HEK293 (cell line): Measurements from ENCODE around the gene CAT.

Source experiments
- CTCF ChIA-PET: fragments of 350-600 bp; formaldehyde crosslinking; extraction: SDS; loops from one replicate; lab custom pipeline; 2021; ENCODE audit warnings: antibody characterized with exemption; lab: Yijun Ruan, JAX
- POLR2A ChIA-PET: fragments of 300-600 bp; formaldehyde crosslinking; extraction: SDS; loops from one replicate; lab custom pipeline; 2020; ENCODE audit warnings: antibody characterized with exemption, inconsistent platforms; lab: Yijun Ruan, JAX
- H3K27ac ChIP-seq: fragments of 200-500 bp; sonication (Bioruptor generic); 2 replicates; pipeline ENCODE4 v1.5.1; 2014; ENCODE audit warnings: low read depth, low read length, control low read depth, inconsistent platforms; ENCODE audit errors: extremely low read depth
- H3K36me3 ChIP-seq, 2 experiments: fragments of 200-500 bp in 1 of 2; sonication (Bioruptor generic) in 1 of 2; 1 replicate in 1 of 2; 2 replicates in 1 of 2; pipeline ENCODE4 v1.5.1; 2014 to 2017; ENCODE audit warnings: inconsistent platforms in 2 of 2, low read length in 2 of 2; ENCODE audit not compliant: control insufficient read depth in 2 of 2, insufficient read depth in 1 of 2
- H3K4me1 ChIP-seq: fragments of 200-500 bp; sonication (Bioruptor generic); 2 replicates; pipeline ENCODE4 v1.5.1; 2014; ENCODE audit warnings: mild to moderate bottlenecking, low read length, inconsistent platforms; ENCODE audit not compliant: control insufficient read depth, insufficient read depth
- H3K4me3 ChIP-seq: 2 replicates; pipeline ENCODE4 v1.5.1; 2011; ENCODE audit warnings: low read depth, mild to moderate bottlenecking, control low read depth, low read length, moderate library complexity
- H3K9me3 ChIP-seq: fragments of 200-500 bp; sonication (Bioruptor generic); 2 replicates; pipeline ENCODE4 v1.5.1; 2014; ENCODE audit warnings: low read depth, low read length, inconsistent platforms; ENCODE audit not compliant: control insufficient read depth, insufficient read depth
- GLI4 ChIP-seq: fragments of 450-650 bp; formaldehyde crosslinking; IDR thresholded peaks from 2 replicates; pipeline ENCODE4 v1.5.1; 2016; ENCODE audit warnings: missing biosample characterization, missing genetic modification characterization
- HOXC10 ChIP-seq: sonication (generic); formaldehyde crosslinking; IDR thresholded peaks from 2 replicates; pipeline ENCODE4 v1.8.1; 2023; ENCODE audit warnings: mild to moderate bottlenecking, missing genetic modification reagents
- PRDM2 ChIP-seq: fragments of 450-650 bp; formaldehyde crosslinking; IDR thresholded peaks from 2 replicates; pipeline ENCODE4 v1.5.1; 2016; ENCODE audit warnings: missing biosample characterization, missing genetic modification characterization, borderline replicate concordance
- WT1 ChIP-seq: fragments of 450-650 bp; formaldehyde crosslinking; IDR thresholded peaks from 2 replicates; pipeline ENCODE4 v1.5.1; 2016; ENCODE audit warnings: missing biosample characterization, missing genetic modification characterization
- ZBTB1 ChIP-seq: fragments of 450-650 bp; formaldehyde crosslinking; IDR thresholded peaks from 2 replicates; pipeline ENCODE4 v1.5.1; 2016; ENCODE audit warnings: missing biosample characterization, missing genetic modification characterization
- ZBTB48 ChIP-seq: fragments of 450-650 bp; formaldehyde crosslinking; IDR thresholded peaks from 2 replicates; pipeline ENCODE4 v1.5.1; 2016; ENCODE audit warnings: missing biosample characterization, missing genetic modification characterization
- ZFP69B ChIP-seq: fragments of 450-650 bp; formaldehyde crosslinking; IDR thresholded peaks from 2 replicates; pipeline ENCODE4 v1.5.1; 2016; ENCODE audit warnings: missing biosample characterization, missing genetic modification characterization
- ZNF138 ChIP-seq: fragments of 450-650 bp; formaldehyde crosslinking; IDR thresholded peaks from 2 replicates; pipeline ENCODE4 v1.5.1; 2016; ENCODE audit warnings: missing biosample characterization, missing genetic modification characterization, borderline replicate concordance
- ZNF19 ChIP-seq: fragments of 450-650 bp; formaldehyde crosslinking; IDR thresholded peaks from 2 replicates; pipeline ENCODE4; 2016; ENCODE audit warnings: missing biosample characterization, missing genetic modification characterization, low read depth
- ZNF221 ChIP-seq: fragments of 450-650 bp; formaldehyde crosslinking; IDR thresholded peaks from 2 replicates; pipeline ENCODE4 v1.5.1; 2017; ENCODE audit warnings: missing biosample characterization, missing genetic modification characterization, borderline replicate concordance
- ZNF280C ChIP-seq: fragments of 450-650 bp; formaldehyde crosslinking; IDR thresholded peaks from 2 replicates; pipeline ENCODE4 v1.5.1; 2016; ENCODE audit warnings: missing biosample characterization, missing genetic modification characterization
- ZNF37A ChIP-seq: fragments of 450-650 bp; IDR thresholded peaks from 2 replicates; pipeline ENCODE4 v1.5.1; 2018; ENCODE audit warnings: missing biosample characterization, missing genetic modification characterization
- ZNF501 ChIP-seq: fragments of 450-650 bp; formaldehyde crosslinking; IDR thresholded peaks from 2 replicates; pipeline ENCODE4 v1.5.1; 2016; ENCODE audit warnings: missing biosample characterization, missing genetic modification characterization
- ZNF510 ChIP-seq: fragments of 450-650 bp; formaldehyde crosslinking; IDR thresholded peaks from 2 replicates; pipeline ENCODE4 v1.5.1; 2018; ENCODE audit warnings: mild to moderate bottlenecking, missing genetic modification characterization, missing biosample characterization; ENCODE audit not compliant: insufficient replicate concordance
- ZNF561 ChIP-seq: fragments of 450-650 bp; IDR thresholded peaks from 2 replicates; pipeline ENCODE4 v1.5.1; 2018; ENCODE audit warnings: missing biosample characterization, missing genetic modification characterization, borderline replicate concordance
- ZNF658 ChIP-seq: fragments of 450-650 bp; formaldehyde crosslinking; IDR thresholded peaks from 2 replicates; pipeline ENCODE4; 2016; ENCODE audit warnings: missing biosample characterization, missing genetic modification characterization
- ZNF664 ChIP-seq: fragments of 450-650 bp; formaldehyde crosslinking; IDR thresholded peaks from 2 replicates; pipeline ENCODE4 v1.5.1; 2016; ENCODE audit warnings: missing biosample characterization, missing genetic modification characterization
- ZSCAN4 ChIP-seq: fragments of 450-650 bp; formaldehyde crosslinking; IDR thresholded peaks from 2 replicates; pipeline ENCODE4 v1.5.1; 2017; ENCODE audit warnings: missing biosample characterization, missing genetic modification characterization
- TF ChIP-seq, protein P1 (sequence below): fragments of 450-650 bp; formaldehyde crosslinking; IDR thresholded peaks from 2 replicates; pipeline ENCODE4 v1.5.1; 2017; ENCODE audit warnings: missing biosample characterization, missing genetic modification characterization

CAT gene

DNA sequence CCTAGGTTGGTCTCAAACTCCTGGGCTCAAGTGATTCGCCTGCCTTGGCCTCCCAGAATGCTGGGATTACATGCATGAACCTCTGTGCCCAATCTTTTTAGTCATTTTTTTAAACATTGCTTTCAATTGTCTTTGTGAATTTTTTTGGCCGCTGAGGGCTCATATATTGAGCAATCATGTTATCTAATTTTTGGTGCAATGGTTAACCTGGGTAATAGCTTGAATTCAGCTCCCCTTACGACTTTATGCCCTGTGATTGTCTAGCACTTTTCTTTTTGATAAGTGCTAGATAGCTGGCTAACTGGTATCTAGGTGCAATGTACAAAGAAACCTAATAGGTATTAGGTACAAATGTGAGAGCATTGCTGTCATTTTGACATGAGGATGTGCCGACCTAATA lies 35.3 kb upstream of the CAT start (continued):
- no peak for TF ChIP-seq HOXC10 (CRISPR knock-in tag)
- TF ChIP-seq ZNF561: no peak
- TF ChIP-seq ZBTB1 (tag by site-specific recombination): no peak
- TF ChIP-seq ZSCAN4 (tag by site-specific recombination): no peak
- TF ChIP-seq ZFP69B (tag by site-specific recombination): no peak
- TF ChIP-seq ZNF501 (tag by site-specific recombination): no peak

GRCh38 chr11:34404280-34404679 lies 34.5 kb upstream of the CAT start:
- TF ChIP-seq, protein P1, sequence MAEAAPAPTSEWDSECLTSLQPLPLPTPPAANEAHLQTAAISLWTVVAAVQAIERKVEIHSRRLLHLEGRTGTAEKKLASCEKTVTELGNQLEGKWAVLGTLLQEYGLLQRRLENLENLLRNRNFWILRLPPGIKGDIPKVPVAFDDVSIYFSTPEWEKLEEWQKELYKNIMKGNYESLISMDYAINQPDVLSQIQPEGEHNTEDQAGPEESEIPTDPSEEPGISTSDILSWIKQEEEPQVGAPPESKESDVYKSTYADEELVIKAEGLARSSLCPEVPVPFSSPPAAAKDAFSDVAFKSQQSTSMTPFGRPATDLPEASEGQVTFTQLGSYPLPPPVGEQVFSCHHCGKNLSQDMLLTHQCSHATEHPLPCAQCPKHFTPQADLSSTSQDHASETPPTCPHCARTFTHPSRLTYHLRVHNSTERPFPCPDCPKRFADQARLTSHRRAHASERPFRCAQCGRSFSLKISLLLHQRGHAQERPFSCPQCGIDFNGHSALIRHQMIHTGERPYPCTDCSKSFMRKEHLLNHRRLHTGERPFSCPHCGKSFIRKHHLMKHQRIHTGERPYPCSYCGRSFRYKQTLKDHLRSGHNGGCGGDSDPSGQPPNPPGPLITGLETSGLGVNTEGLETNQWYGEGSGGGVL (tag by site-specific recombination): no peak
- TF ChIP-seq WT1 (tag by site-specific recombination) (no peak), ZNF510 (tag by site-specific recombination) (no peak), ZNF37A (tag by site-specific recombination) (no peak), ZNF19 (tag by site-specific recombination) (no peak), ZNF138 (tag by site-specific recombination) (no peak), GLI4 (no peak), ZNF658 (tag by site-specific recombination) (no peak), ZNF221 (tag by site-specific recombination) (no peak), ZBTB48 (tag by site-specific recombination) (no peak), ZNF664 (tag by site-specific recombination) (no peak), ZNF280C (no peak), PRDM2 (no peak)
- no peak overlapping the region for H3K27ac ChIP-seq
- no peaks in the 10 kb centered on the region for H3K36me3 ChIP-seq
- CTCF ChIA-PET: interaction anchor here (0.7 to 1.9 kb wide), 4 partner anchors 10 to 162 kb away, joined by 3 to 7 read pairs (median 3); no protein-coding TSS in a partner anchor
- no peaks in the 10 kb centered on the region for H3K4me1 ChIP-seq
- no peaks in the 10 kb centered on the region for H3K9me3 ChIP-seq
- H3K4me3 ChIP-seq: no peak overlapping the region
- POLR2A ChIA-PET: no interaction called here
